A673 (cell line): ENCODE measurements around the gene SHISA5. TPM values are rescaled to one million over a fixed set of nuclear protein-coding genes. Genes with fewer than 3 reads are reported as not detected.
"Not testable (repeated sequence)": the region's sequence is repeated elsewhere in the genome, so short reads cannot be mapped to it uniquely, and the experiment has no call there.

Experiments used
- BruUV-seq: library from RNA; stranded (reverse); fragments of 400-500 nt; replicated peaks from 2 replicates; lab custom pipeline; 2021; lab: Mats Ljungman, UMichigan
- CTCF ChIA-PET: fragments of 300-600 bp; sonication (Branson Sonifier 250); formaldehyde crosslinking; loops from one replicate; lab custom pipeline; 2022; ENCODE audit warnings: antibody characterized with exemption; lab: Charles Lee
- POLR2A ChIA-PET: fragments of 300-600 bp; sonication (Branson Sonifier 250); formaldehyde crosslinking; loops from one replicate; lab custom pipeline; 2022; ENCODE audit warnings: antibody characterized with exemption; ENCODE audit not compliant: low non-redundant PET; lab: Charles Lee
- DNase-seq: peaks from one replicate; pipeline ENCODE4 v3.0.0-alpha.2; 2015; ENCODE audit warnings: low spot score
- H3K27ac ChIP-seq: fragments of 200-600 bp; sonication (generic); 2 replicates; pipeline ENCODE4 v1.5.1; 2016; ENCODE audit warnings: mixed run types, low read depth, mild to moderate bottlenecking, mixed read lengths, antibody characterized with exemption, low read length; ENCODE audit not compliant: poor library complexity, severe bottlenecking
- H3K27me3 ChIP-seq: fragments of 200-600 bp; sonication (generic); replicated peaks from 2 replicates; pipeline ENCODE4 v1.6.1; 2017; ENCODE audit warnings: mixed run types, low read depth, mild to moderate bottlenecking, mixed read lengths, antibody characterized with exemption, low read length; ENCODE audit not compliant: insufficient read depth, poor library complexity
- H3K36me3 ChIP-seq: fragments of 200-600 bp; sonication (generic); 2 replicates; pipeline ENCODE4 v1.6.1; 2016; ENCODE audit warnings: mixed run types, mild to moderate bottlenecking, mixed read lengths, antibody characterized with exemption, low read length; ENCODE audit not compliant: insufficient read depth, poor library complexity, severe bottlenecking
- H3K4me1 ChIP-seq: fragments of 200-600 bp; sonication (generic); 2 replicates; pipeline ENCODE4 v1.6.1; 2017; ENCODE audit warnings: mixed run types, mild to moderate bottlenecking, mixed read lengths, antibody characterized with exemption, low read length; ENCODE audit not compliant: insufficient read depth, poor library complexity, severe bottlenecking
- H3K4me3 ChIP-seq: fragments of 200-600 bp; sonication (generic); 2 replicates; pipeline ENCODE4 v1.5.1; 2016; ENCODE audit warnings: low read depth, mixed run types, mild to moderate bottlenecking, mixed read lengths, low read length; ENCODE audit not compliant: poor library complexity, severe bottlenecking
- H3K9me3 ChIP-seq: fragments of 200-600 bp; sonication (generic); 2 replicates; pipeline ENCODE4 v1.6.1; 2016; ENCODE audit warnings: mixed run types, low read depth, mild to moderate bottlenecking, mixed read lengths, antibody characterized with exemption, low read length; ENCODE audit not compliant: poor library complexity, severe bottlenecking
- EZH2 ChIP-seq: fragments of 200-600 bp; sonication (generic); IDR thresholded peaks from 2 replicates; pipeline ENCODE4 v1.6.1; 2017; ENCODE audit warnings: borderline replicate concordance, low read depth, mild to moderate bottlenecking, mixed read lengths, antibody characterized with exemption, low read length; ENCODE audit not compliant: poor library complexity, severe bottlenecking
- intact Hi-C: fragments of 100-400 bp; cut with micrococcal nuclease; formaldehyde crosslinking; loops from one replicate; pipeline ENCODE4 v1.10.0; 2022; ENCODE audit not compliant: unreplicated experiment
- total RNA-seq: library from RNA; stranded (reverse); gene quantifications from 2 replicates; pipeline ENCODE4 v1.2.3, GENCODE V29; 2021
- TF ChIP-seq, protein P1 (sequence below): fragments of 300-800, 200-600 bp; sonication (generic); conservative IDR thresholded peaks from 2 replicates; pipeline ENCODE4 v1.5.1; 2017; ENCODE audit warnings: low read depth, mild to moderate bottlenecking, antibody characterized with exemption, low read length, moderate library complexity, mixed read lengths

SHISA5 gene
- total RNA-seq, 1 experiment from 2014 or later: 61.8 TPM

DNA sequence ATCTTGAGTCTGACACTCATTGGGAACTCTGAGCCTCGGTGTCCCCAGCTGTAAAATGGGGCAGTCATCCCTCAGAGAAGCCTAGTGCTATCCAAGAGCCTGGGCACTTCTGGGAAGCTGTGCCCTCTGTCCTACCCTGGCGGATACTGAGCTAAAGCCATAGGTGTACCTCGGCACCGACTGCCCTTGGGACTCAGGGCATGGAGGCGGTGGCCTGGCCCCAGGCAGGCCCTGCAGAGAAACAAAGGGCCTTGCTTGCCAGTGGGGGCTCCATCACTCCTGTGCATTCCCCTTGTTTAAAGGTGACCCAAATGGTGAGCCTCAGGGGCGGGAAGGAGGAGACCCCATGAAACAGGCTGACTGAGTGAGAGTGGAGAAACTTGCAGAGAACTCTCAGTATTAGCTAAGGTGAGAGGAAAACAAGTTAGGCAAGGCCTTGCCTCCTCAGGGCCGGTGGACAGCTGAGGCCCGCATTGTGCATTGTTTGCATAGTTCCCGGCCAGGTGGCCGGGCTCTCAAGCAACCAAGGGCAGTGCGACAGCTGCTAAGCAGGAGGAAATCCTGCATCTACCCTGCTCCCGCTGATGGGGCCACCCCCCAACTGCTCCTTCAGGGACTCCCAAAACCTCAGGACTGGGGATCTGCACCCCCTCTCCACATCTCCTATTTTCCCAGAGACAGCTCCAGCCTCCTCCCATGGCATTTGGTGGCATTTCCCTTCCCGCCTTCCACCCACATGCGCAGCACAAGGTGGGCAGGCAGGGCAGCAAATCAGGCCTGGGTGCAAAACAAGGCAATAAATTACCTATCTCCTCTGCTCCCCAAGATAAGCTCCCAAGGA, 48.4 kb upstream of the SHISA5 start:
- intact Hi-C loops: no loop called here
- TF ChIP-seq EZH2: no peak
- TF ChIP-seq, protein P1, sequence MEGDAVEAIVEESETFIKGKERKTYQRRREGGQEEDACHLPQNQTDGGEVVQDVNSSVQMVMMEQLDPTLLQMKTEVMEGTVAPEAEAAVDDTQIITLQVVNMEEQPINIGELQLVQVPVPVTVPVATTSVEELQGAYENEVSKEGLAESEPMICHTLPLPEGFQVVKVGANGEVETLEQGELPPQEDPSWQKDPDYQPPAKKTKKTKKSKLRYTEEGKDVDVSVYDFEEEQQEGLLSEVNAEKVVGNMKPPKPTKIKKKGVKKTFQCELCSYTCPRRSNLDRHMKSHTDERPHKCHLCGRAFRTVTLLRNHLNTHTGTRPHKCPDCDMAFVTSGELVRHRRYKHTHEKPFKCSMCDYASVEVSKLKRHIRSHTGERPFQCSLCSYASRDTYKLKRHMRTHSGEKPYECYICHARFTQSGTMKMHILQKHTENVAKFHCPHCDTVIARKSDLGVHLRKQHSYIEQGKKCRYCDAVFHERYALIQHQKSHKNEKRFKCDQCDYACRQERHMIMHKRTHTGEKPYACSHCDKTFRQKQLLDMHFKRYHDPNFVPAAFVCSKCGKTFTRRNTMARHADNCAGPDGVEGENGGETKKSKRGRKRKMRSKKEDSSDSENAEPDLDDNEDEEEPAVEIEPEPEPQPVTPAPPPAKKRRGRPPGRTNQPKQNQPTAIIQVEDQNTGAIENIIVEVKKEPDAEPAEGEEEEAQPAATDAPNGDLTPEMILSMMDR: no peak
- ChIA-PET CTCF (no interaction called here), POLR2A (no interaction called here)
- no peaks in the 10 kb centered on the region for H3K4me1 ChIP-seq
- H3K9me3 ChIP-seq: no peaks in the 10 kb centered on the region
- H3K27me3 ChIP-seq: no peaks in the 10 kb centered on the region
- BruUV-seq: no TSS peak
- H3K36me3 ChIP-seq: no peaks in the 10 kb centered on the region
- DNase-seq: no peak
- no peak overlapping the region for H3K27ac ChIP-seq
- H3K4me3 ChIP-seq: no peak overlapping the region

DNA sequence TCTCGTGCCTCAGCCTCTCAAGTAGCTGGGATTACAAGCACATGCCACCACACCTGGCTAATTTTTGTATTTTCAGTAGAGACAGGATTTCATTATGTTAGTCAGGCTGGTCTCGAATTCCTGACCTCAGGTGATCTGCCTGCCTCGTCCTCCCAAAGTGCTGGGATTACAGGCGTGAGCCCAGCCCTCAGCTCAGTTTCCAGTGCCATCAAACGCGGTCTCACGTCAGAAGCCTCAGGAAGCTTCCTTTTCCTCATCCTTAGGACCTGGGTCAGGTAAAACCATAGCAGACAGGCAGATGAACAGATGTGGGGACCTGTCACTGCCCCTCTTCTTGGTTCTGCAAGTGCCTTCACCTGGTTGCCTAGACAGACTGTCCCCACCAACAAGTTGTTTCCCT, 47.7 kb upstream of the SHISA5 start:
- BruUV-seq, H3K27me3 ChIP-seq, intact Hi-C loops, POLR2A ChIA-PET, DNase-seq, CTCF ChIA-PET, H3K9me3 ChIP-seq, H3K36me3 ChIP-seq, H3K4me3 ChIP-seq, H3K4me1 ChIP-seq, H3K27ac ChIP-seq: not testable (repeated sequence)

- TF ChIP-seq, protein P1: peak; percentile 71
- no peak for TF ChIP-seq EZH2
- no peaks in the 10 kb centered on the region for H3K36me3 ChIP-seq
- ChIA-PET POLR2A (no interaction called here), CTCF (interaction anchor here (0.6 to 0.9 kb wide), 2 partner anchors 113 to 323 kb away, joined by 3 read pairs; no protein-coding TSS in a partner anchor)
- H3K9me3 ChIP-seq: no peaks in the 10 kb centered on the region
- no peaks in the 10 kb centered on the region for H3K4me1 ChIP-seq
- intact Hi-C loops: loop anchor here (5.0 to 10.0 kb wide), 2 partner anchors 74 to 317 kb away; no protein-coding TSS in a partner anchor
- no peaks in the 10 kb centered on the region for H3K27me3 ChIP-seq
- no TSS peak for BruUV-seq
- DNase-seq: peak; percentile 61
- no peak overlapping the region for H3K4me3 ChIP-seq
- no peak overlapping the region for H3K27ac ChIP-seq
These were observed 45.0 kb upstream of the SHISA5 start for GRCh38 chr3:48548729-48549705.
